ENCODE data around the gene ADCY5.
"Not testable (repeated sequence)": the region's sequence is repeated elsewhere in the genome, so short reads cannot be mapped to it uniquely, and the experiment has no call there.

The ADCY5 gene

GRCh38 chr3:123448536-123449101 is at the start of gene ADCY5:
Gene ADCY5, minus strand, starts transcription at chr3:123449090. Its CDS starts 545 bp downstream, at chr3:123448545.
- no peak for DNase-seq (ENCODE audit: low read depth in 2 of 2)

- no peak for DNase-seq (ENCODE audit: low read depth in 2 of 2)
Observed at GRCh38 chr3:123493912-123494311, 45.0 kb upstream of the ADCY5 start.

- no peak for DNase-seq (ENCODE audit: low read depth in 2 of 2)
Observed at GRCh38 chr3:123491966-123492587, 43.2 kb upstream of the ADCY5 start.

DNA sequence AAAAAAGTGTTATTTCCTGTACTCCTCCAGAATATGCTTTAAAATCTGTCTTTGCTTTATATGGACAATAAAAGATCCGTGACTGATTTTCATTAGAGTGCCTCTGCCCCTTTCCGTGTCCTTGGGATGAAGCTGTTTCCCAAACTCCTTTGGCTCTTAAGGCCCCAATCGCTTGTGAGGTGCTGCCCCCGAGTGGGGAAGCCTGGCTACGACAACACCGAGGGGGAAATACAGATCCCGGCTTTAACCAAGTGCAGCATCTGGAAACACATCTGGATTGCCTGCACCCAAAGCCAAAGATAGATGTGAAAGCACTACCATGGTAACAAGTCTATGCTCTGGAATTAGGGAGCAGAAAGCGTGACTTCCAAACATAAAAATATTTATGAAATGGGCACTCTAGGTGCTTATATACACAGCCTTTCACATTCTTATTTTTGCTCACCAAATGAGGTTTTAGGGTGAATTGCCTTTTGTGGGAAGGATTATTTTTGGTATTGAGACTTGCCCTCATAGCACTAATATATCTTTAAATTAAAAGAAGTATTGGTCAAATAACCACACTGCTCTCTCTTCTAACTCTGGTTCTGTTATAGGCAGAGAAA is 40.6 kb upstream of the ADCY5 start:
- peak; percentile 29 to 39 for DNase-seq (ENCODE audit: low read depth in 2 of 2)

- no peak for DNase-seq (ENCODE audit: low read depth in 2 of 2)
Observed at GRCh38 chr3:123488645-123489347, 39.9 kb upstream of the ADCY5 start.

DNA sequence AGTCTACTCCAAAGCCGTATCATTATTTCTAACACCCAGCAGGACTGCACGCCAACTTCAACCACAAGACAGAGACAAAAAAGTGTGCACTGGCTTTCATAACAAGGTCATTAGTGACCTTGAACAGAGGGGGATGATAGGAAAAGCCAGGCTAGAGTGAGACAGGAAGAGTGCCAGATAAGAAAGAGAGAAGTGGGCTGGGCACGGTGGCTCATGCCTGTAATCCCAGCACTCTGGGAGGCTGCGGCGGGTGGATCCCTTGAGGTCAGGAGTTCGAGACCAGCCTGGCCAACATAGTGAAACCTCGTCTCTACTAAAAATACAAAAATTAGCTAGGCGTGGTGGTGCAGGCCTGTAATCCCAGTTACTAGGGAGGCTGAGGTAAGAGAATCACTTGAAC is 38.2 kb upstream of the ADCY5 start:
- DNase-seq (ENCODE audit: low read depth in 2 of 2), result not testable (repeated sequence)

DNA sequence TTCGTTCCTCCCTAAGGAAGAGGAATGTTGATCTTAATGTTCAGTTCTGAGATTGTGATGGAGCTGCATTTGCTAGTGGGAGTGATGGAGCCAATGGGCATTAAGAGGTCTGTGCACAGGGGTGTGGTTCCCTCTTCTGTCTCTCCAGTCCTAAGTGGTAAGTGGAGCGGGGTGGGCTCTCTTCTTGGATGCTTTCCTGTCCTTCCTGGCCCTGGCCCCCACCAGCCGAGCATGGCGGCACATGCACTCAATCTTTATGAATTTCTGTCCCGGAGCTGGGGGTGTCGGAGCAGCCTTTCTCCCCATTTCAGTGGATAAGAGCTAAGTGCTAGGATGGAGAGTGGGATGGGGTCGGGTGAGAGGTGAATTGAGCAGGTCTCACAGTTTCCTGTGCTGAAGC is 37.6 kb upstream of the ADCY5 start:
- DNase-seq (ENCODE audit: low read depth in 2 of 2), result no peak

DNA sequence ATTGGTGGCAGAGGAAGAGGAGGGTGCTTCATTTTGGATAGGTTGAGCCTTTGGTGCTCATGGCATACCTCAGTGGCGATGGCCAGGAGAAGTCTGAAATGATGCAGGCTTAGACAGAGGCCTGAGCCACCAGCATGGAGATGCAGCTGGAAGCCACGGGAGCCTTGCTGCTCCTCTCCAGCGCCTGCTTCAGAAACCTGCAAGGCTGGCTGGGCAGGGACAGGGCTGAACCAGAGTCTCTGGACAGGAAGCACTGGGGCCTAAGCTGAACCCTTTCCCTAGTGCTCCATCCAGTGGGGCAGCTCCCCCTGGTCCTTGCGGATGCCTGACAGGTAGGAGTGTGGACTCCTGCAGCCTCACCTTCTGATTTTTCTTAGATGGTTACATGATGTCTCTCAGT is 36.7 kb upstream of the ADCY5 start:
- DNase-seq (ENCODE audit: low read depth in 2 of 2), result no peak

- no peak for DNase-seq (ENCODE audit: low read depth in 2 of 2)
Observed at GRCh38 chr3:123483146-123483545, 34.3 kb upstream of the ADCY5 start.

GRCh38 chr3:123481722-123482457 is 33.0 kb upstream of the ADCY5 start:
- DNase-seq (ENCODE audit: low read depth in 2 of 2), result no peak

DNA sequence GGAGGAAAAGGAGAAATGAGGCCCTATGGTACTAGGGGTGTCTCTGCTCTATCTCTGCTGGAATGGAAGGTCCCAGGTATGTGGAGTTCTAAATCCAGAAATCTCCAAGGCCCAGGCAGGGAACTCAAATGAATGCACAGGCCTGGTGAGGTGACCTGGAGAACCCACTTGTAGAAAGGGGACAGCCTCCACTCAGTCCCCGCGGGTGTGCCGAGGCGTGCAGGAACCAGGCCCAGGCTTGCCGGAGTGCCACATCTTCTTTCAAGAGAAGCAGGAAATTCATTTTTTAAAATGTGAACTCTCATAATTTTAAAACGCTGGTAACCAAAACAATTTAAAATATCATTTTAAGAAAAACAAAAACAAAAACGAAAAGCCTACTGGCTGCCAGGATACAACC is 32.2 kb upstream of the ADCY5 start:
- DNase-seq (ENCODE audit: low read depth in 2 of 2), result no peak

DNA sequence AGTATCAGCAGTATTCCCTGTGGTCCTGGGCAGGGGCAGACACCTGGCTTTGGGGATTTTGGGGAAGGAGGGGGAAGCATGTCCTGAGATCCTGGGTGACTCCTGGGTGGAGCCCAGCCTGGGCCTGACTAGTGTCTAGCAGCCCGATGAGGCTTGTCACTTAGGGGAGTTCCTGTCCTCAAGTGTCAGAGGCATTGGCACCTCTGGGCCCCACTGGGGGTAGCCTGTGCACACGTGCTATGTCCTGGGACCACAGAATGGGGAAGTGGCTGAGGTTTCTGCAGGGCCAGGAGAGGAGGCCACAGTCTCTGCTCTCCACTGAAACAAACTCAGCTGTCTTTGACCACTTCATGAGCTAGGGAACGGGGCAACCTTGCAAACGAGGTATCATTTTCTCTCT is 31.5 kb upstream of the ADCY5 start:
- DNase-seq (ENCODE audit: low read depth in 2 of 2), result no peak

DNA sequence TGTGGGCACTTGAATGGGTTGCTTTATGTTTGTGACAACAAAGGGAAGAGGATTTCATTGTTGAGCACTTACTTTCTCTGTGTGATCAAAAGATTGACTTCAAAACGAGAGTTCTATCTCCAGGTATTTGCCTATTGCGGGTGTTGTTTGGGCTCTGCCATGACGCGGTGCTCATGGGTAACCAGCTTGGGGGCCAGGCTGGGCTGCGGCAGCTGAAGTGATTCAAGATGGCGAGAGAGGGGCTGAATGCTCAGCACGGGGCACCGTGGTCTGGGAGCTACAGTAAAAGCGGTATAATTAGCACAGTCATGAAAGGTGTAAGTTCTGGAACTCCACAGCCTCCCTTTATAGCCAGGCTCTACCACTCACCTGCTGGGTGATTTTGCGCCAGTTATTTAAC is 31.0 kb upstream of the ADCY5 start:
- no peak for DNase-seq (ENCODE audit: low read depth in 2 of 2)

- DNase-seq (ENCODE audit: low read depth in 2 of 2), result no peak
Observed at GRCh38 chr3:123478314-123478713, 29.4 kb upstream of the ADCY5 start.

DNA sequence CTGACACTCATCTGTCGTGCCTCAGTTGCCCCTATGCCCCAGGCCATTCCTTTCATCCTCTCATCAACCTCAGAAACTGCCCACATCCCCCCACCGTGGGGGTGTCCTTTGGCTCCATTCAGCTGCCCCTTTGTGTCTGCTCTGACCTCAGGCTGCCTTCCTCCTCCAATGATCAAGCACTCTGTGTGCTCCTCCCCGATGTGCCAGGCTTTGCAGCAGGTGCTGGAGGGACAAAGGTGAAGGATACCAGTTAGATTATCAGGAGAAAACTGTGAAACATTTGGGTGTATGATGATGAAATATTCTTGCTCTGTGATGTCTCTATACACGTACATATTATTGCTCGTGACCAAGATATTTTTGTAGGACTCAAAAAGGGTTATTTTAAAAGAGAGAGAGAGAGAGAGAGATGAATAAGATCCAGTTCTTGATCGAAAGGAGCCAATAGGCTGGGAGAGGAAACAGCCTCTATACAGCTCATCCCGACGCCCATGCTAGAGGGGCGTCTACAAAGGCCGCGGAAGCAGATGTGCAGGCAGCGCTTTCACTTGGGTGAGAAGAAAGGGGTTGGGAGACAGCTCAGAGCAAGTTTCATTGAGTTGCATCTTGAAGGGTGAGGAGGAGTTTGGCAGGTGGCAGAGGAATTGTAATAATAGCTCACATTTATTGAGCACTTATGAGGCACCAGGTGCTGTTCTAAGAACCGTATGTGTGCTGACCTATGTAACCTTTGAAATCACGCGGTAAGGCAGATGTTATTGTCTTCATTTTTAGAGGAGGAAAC is 28.3 kb upstream of the ADCY5 start:
- no peak for DNase-seq (ENCODE audit: low read depth in 2 of 2)

DNA sequence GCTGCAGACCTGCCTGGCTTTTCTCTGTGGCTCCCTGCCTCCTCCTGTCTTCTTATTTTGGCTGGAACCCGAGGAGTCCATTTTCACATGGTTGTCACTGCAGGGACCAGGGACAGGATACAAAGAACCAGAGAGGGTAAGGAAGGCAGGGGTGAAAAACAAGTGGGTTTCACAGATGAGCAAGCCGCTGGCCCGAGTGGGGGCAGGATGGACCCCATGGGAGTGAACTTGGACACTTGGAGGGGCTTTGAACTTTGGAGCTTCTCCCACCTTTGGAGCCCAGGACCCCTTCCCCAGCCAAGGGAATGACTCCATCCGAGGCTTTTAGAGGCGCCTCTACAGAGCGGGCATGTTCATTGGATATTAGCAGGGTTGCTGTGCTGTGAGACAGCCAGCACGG is 26.9 kb upstream of the ADCY5 start:
- DNase-seq (ENCODE audit: low read depth in 2 of 2), result no peak

GRCh38 chr3:123471106-123471505 is 22.2 kb upstream of the ADCY5 start:
- DNase-seq (ENCODE audit: low read depth in 2 of 2), result no peak

DNA sequence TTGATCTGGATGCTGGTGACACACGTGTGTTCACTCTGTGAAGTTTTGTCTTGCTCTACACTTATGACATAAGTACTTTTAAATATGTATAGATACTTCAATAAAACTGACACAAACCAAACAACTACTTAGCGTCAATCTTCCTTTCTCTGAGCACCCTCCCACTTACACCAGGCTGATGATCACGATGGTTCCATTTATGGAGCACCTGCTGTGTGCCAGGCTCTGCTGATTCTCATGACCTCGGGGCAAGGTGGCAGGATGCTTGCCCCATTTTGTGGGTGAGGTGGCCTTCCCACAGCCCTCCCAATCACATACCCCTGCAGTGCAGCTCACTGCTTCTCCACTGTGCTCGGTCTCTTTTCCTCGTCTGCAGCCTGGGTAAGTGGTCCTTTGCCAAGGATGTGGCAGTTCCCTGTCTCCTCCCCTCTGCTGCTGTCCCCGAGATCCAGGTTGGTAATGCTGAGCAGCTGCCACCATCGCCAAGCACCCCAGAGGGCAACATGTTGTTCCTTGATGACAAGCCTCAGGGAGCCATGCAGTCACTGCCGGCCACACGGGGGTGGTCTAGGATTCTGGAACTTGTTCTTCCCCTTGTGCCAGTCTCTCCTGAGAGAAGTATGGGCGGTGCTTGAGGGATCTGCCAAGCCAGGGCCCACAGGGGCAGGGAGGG is 20.6 kb upstream of the ADCY5 start:
- DNase-seq (ENCODE audit: low read depth in 2 of 2), result no peak

- no peak for DNase-seq (ENCODE audit: low read depth in 2 of 2)
Observed at GRCh38 chr3:123467046-123467445, 18.2 kb upstream of the ADCY5 start.

DNA sequence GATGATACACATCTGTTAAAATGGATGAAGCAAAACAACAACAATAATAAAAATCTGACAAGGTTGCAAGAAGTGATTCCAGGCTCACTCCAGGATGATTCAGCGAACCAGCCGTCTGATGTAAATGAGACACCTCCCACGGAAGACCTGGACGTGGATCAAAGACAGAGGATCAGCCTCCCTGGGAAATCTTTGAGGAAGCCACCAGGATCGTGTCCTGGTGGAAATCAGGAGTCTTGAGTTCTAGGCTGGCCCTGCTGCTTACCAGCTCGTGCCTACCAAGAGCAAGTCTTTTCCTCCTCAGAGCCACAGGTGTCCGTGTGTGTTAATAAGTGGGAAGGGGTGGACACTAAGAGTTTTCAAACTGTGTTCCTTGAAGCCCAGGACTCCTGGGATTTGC is 15.3 kb upstream of the ADCY5 start:
- DNase-seq (ENCODE audit: low read depth in 2 of 2), result no peak

GRCh38 chr3:123459862-123460261 is 11.0 kb upstream of the ADCY5 start:
- DNase-seq (ENCODE audit: low read depth in 2 of 2), result no peak

Measured in fibroblast of skin of left quadriceps (primary cell).